Measurements from ENCODE around the gene HS3ST4.
A peak's percentile ranks its signal among the peaks of the same experiment; 100 is the strongest.

HS3ST4 gene

DNA sequence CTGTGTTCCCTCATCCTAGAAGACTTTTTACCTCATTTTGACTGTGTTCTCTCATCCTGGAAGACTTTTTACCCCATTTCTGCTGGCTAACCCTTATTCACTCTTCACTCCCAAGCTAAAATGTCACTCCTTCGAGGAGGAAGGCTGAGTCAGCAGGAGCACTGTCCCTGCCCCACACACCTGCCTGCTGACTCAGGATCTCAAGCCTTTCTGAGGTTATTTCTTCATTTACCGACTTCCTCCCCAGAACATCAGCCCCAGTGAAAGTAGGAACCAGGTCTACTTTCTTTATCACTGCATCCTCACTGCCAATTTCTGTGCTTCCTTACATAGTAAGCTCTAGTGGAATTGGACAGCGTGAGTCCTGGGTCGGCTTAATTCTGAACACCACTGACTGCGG is 220.6 kb downstream of the HS3ST4 start:
- Histone ChIP-seq H3K27me3 (ENCODE audit: insufficient read depth, insufficient read length) (no peaks in the 10 kb centered on the region), H3K9me3 (ENCODE audit: insufficient read depth, low read length) (no peaks in the 10 kb centered on the region), H3K4me1 (ENCODE audit: insufficient read depth, insufficient read length) (peaks cover 3% of the 10 kb centered on the region), H3K4me3 (ENCODE audit: insufficient read length, low read depth) (no peak overlapping the region), H3K9ac (ENCODE audit: insufficient read length, low read depth) (no peak overlapping the region), H3K36me3 (ENCODE audit: insufficient read depth, insufficient read length, low read length) (no peaks in the 10 kb centered on the region)
- TF ChIP-seq SUZ12 (IDR thresholded peaks at IDR 0.05; ENCODE audit: extremely low read depth, insufficient read depth, insufficient read length) = no peak
- DNase-seq (ENCODE audit: low read depth, low spot score) = no peak

DNA sequence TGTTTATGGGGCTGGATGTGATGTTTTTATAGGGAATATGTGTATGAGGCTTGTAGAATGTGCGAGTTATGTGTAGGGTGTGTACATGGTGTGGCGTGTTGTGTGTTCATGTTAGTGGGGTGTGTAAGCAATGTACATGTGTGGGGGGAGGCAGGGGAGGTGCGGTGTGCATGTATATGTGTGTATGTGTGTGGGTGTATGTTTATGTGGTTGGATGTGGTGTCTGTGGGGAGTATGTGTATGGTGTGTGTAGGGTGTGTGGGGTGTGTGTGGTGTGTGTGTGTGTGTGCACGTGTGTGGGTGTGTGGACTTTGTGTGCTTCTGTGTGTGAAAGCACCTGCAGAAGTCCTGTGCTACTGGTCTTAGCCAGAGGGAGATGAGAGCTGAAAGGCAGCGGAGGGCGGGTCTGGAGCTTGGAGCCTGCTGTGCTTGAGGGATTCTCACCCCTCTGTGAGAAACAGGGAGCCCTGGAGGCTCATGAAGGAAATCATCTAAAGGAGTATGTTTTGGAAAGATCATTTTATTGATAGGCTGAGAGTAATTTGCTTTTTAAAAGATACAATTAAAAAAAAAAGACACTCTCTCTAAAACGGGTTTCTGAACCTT is 222.7 kb downstream of the HS3ST4 start:
- H3K4me3 ChIP-seq (ENCODE audit: insufficient read length, low read depth) = no peak overlapping the region
- peak; percentile 6 for DNase-seq (ENCODE audit: low read depth, low spot score)
- peaks cover 3% of the 10 kb centered on the region for H3K4me1 ChIP-seq (ENCODE audit: insufficient read depth, insufficient read length)
- H3K27me3 ChIP-seq (ENCODE audit: insufficient read depth, insufficient read length) = no peaks in the 10 kb centered on the region
- H3K9ac ChIP-seq (ENCODE audit: insufficient read length, low read depth) = no peak overlapping the region
- TF ChIP-seq SUZ12 (IDR thresholded peaks at IDR 0.05; ENCODE audit: extremely low read depth, insufficient read depth, insufficient read length) = no peak
- no peak for TF ChIP-seq YY1 (IDR thresholded peaks at IDR 0.05; ENCODE audit: insufficient read depth, insufficient read length)
- no peak for TF ChIP-seq ZNF274 (IDR thresholded peaks at IDR 0.05; ENCODE audit: low read depth, low read length)
- no peaks in the 10 kb centered on the region for H3K9me3 ChIP-seq (ENCODE audit: insufficient read depth, low read length)
- no peaks in the 10 kb centered on the region for H3K36me3 ChIP-seq (ENCODE audit: insufficient read depth, insufficient read length, low read length)

DNA sequence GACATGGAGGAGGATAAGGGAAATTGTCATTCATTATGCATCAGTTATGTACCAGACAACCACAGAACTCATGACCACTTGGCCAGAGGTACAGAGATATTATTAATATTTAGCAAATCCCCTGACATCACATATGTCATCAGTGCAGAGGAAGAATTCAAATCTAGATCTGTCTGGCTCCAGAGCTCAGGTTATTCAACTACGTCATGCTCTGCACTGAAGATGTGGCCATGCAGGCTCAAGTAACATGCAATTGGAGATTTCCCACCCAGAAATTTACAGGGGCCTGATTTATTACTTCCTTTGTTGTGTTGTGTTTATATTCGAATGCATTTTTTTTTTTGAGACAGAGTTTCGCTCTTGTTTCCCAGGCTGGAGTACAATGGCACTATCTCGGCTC is 224.3 kb downstream of the HS3ST4 start:
- H3K9ac ChIP-seq (ENCODE audit: insufficient read length, low read depth) = no peak overlapping the region
- H3K4me1 ChIP-seq (ENCODE audit: insufficient read depth, insufficient read length) = peaks cover 3% of the 10 kb centered on the region
- no peak overlapping the region for H3K4me3 ChIP-seq (ENCODE audit: insufficient read length, low read depth)
- TF ChIP-seq YY1 (IDR thresholded peaks at IDR 0.05; ENCODE audit: insufficient read depth, insufficient read length) (no peak), SUZ12 (IDR thresholded peaks at IDR 0.05; ENCODE audit: extremely low read depth, insufficient read depth, insufficient read length) (no peak), ZNF274 (IDR thresholded peaks at IDR 0.05; ENCODE audit: low read depth, low read length) (no peak)
- no peaks in the 10 kb centered on the region for H3K36me3 ChIP-seq (ENCODE audit: insufficient read depth, insufficient read length, low read length)
- no peak for DNase-seq (ENCODE audit: low read depth, low spot score)
- H3K9me3 ChIP-seq (ENCODE audit: insufficient read depth, low read length) = no peaks in the 10 kb centered on the region
- no peaks in the 10 kb centered on the region for H3K27me3 ChIP-seq (ENCODE audit: insufficient read depth, insufficient read length)

DNA sequence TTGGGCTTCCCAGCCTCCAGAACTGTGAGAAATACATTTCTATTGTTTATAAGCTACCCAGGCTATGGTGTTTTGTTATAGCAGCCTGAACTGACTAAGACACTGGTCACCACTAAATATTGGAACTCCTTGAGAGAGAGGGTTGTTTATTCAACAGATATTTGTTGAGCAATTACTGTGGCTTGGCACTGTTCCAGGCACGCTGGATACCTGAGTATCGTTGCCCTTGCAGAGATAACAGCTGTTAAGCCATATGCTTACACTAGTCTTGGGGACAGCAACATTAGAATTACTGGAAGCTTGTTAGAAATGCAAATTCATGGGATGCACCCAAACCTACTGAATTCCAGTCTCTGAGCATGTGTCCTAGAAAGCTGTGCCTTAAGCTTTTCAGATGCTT is 230.7 kb downstream of the HS3ST4 start:
- Histone ChIP-seq H3K27me3 (ENCODE audit: insufficient read depth, insufficient read length) (no peaks in the 10 kb centered on the region), H3K9me3 (ENCODE audit: insufficient read depth, low read length) (no peaks in the 10 kb centered on the region), H3K9ac (ENCODE audit: insufficient read length, low read depth) (no peak overlapping the region), H3K4me1 (ENCODE audit: insufficient read depth, insufficient read length) (no peaks in the 10 kb centered on the region), H3K36me3 (ENCODE audit: insufficient read depth, insufficient read length, low read length) (no peaks in the 10 kb centered on the region), H3K4me3 (ENCODE audit: insufficient read length, low read depth) (no peak overlapping the region)
- DNase-seq (ENCODE audit: low read depth, low spot score) = no peak
- no peak for TF ChIP-seq ZNF274 (IDR thresholded peaks at IDR 0.05; ENCODE audit: low read depth, low read length)
- no peak for TF ChIP-seq SUZ12 (IDR thresholded peaks at IDR 0.05; ENCODE audit: extremely low read depth, insufficient read depth, insufficient read length)
- no peak for TF ChIP-seq YY1 (IDR thresholded peaks at IDR 0.05; ENCODE audit: insufficient read depth, insufficient read length)

DNA sequence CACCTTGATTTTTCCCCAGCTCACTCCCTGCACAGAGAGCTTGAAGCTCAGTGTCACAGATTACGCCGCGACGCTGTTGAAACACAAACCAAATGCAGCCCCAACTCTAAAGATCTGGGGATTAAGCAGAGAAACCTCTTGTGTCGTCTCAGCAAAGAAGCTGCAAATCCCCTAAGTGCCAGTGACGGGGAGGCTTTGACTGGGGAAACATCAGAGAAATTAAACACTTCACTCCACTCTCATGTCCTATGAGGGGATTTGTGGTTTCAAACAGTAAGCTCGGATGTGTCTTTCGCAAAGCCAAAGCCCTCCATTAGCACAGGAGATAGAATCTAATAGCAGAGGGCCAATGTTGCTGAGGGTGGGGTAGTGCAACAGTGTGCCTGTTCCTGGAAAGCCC is 233.7 kb downstream of the HS3ST4 start:
- Histone ChIP-seq H3K4me1 (ENCODE audit: insufficient read depth, insufficient read length) (no peaks in the 10 kb centered on the region), H3K27me3 (ENCODE audit: insufficient read depth, insufficient read length) (no peaks in the 10 kb centered on the region), H3K9me3 (ENCODE audit: insufficient read depth, low read length) (no peaks in the 10 kb centered on the region), H3K4me3 (ENCODE audit: insufficient read length, low read depth) (no peak overlapping the region), H3K36me3 (ENCODE audit: insufficient read depth, insufficient read length, low read length) (no peaks in the 10 kb centered on the region), H3K9ac (ENCODE audit: insufficient read length, low read depth) (no peak overlapping the region)
- DNase-seq (ENCODE audit: low read depth, low spot score) = no peak
- TF ChIP-seq ZNF274 (IDR thresholded peaks at IDR 0.05; ENCODE audit: low read depth, low read length) (no peak), YY1 (IDR thresholded peaks at IDR 0.05; ENCODE audit: insufficient read depth, insufficient read length) (no peak), SUZ12 (IDR thresholded peaks at IDR 0.05; ENCODE audit: extremely low read depth, insufficient read depth, insufficient read length) (no peak)

DNA sequence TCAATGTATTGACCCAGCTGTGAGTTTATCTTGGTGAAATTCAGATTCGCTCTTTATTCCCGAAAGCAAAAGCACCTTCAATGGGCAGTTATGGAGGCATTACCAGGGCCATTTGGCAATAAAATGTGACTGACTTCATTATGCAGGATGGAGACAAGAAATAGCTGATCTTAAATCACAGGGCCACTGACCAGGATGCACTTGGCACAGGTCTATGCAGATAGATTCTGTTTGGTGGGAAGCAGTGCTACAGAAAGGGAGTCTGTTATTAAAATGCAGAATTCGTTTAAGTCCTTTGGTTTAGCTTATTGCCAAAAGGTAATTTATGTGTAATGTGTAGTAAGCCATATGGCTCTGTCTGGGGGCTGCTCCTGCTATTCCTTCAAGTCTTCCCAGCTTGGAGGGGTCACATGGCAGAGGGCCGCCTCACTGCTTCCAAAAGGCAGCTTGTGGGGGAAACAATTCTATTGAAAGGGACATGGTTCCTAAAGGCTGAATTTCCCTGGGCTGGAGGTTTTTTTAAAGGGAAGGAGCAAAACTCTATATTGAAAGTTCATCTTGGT is 239.8 kb downstream of the HS3ST4 start:
- Histone ChIP-seq H3K9me3 (ENCODE audit: insufficient read depth, low read length) (peaks cover 5% of the 10 kb centered on the region; the same call in 1 of the 2 replicates), H3K36me3 (ENCODE audit: insufficient read depth, insufficient read length, low read length) (no peaks in the 10 kb centered on the region), H3K4me1 (ENCODE audit: insufficient read depth, insufficient read length) (no peaks in the 10 kb centered on the region), H3K27me3 (ENCODE audit: insufficient read depth, insufficient read length) (no peaks in the 10 kb centered on the region), H3K4me3 (ENCODE audit: insufficient read length, low read depth) (no peak overlapping the region), H3K9ac (ENCODE audit: insufficient read length, low read depth) (no peak overlapping the region)
- DNase-seq (ENCODE audit: low read depth, low spot score) = no peak
- TF ChIP-seq ZNF274 (IDR thresholded peaks at IDR 0.05; ENCODE audit: low read depth, low read length) = no peak
- no peak for TF ChIP-seq YY1 (IDR thresholded peaks at IDR 0.05; ENCODE audit: insufficient read depth, insufficient read length)

DNA sequence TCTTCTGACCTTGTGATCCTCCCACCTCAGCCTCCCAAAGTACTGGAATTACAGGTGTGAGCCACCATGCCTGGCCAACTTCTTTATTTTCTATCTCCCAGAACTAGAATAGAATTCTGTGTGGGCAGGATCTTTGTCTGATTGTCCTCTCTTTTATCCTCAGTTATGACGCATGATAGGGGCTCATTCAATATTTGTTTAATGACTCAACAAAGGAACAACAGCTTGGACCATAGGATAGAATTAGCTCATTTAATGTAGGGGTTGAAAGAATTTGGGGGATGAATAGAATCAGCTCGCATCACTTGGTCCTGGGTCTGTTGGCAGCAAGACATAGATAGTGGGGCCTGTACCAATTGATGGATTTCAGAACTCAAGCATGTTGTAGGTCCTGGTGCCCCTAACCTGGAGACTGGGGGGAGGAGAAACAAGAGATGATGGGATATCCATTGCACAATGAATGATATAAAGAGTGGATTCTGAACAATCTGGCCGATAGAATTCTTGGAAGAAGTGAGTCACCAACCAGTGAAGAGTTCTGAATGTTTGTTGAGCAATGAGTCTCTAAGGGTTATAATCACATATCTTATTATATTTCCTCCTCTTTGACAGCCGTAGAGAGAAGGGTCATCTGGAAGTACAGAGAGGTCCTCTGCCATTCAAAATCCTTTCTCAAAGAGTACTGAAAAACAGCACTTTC is 250.2 kb downstream of the HS3ST4 start:
- H3K9me3 ChIP-seq (ENCODE audit: insufficient read depth, low read length) = peaks cover 22% of the 10 kb centered on the region
- H3K36me3 ChIP-seq (ENCODE audit: insufficient read depth, insufficient read length, low read length) = no peaks in the 10 kb centered on the region
- no peak overlapping the region for H3K9ac ChIP-seq (ENCODE audit: insufficient read length, low read depth)
- DNase-seq (ENCODE audit: low read depth, low spot score) = no peak
- no peak overlapping the region for H3K4me3 ChIP-seq (ENCODE audit: insufficient read length, low read depth)
- no peaks in the 10 kb centered on the region for H3K27me3 ChIP-seq (ENCODE audit: insufficient read depth, insufficient read length)
- H3K4me1 ChIP-seq (ENCODE audit: insufficient read depth, insufficient read length) = no peaks in the 10 kb centered on the region
- no peak for TF ChIP-seq SUZ12 (IDR thresholded peaks at IDR 0.05; ENCODE audit: extremely low read depth, insufficient read depth, insufficient read length)

Measured in NT2/D1 (cell line).